Measurements from ENCODE around the gene WASHC4.

The WASHC4 gene

GRCh38 chr12:105071981-105072380 lies 35.5 kb upstream of the WASHC4 start:
- no CpG with 5 or more reads among the region's 3 CpGs for WGBS (ENCODE audit: extremely low coverage, insufficient coverage, low lambda C conversion rate)
- H3K27ac ChIP-seq (ENCODE audit: low read depth, low read length) = no peak overlapping the region
- DNase-seq = no peak
- no peak overlapping the region for H4K5ac ChIP-seq (ENCODE audit: low read length)
- H3K9ac ChIP-seq (ENCODE audit: low read length) = no peak overlapping the region
- no peak overlapping the region for H3K4me3 ChIP-seq (ENCODE audit: low read length)
- H3K27me3 ChIP-seq (ENCODE audit: insufficient read depth, low read length, poor library complexity) = no peaks in the 10 kb centered on the region
- H3K56ac ChIP-seq (ENCODE audit: low read length) = no peak overlapping the region
- H3K79me2 ChIP-seq (ENCODE audit: control insufficient read depth, insufficient read depth, low read length) = no peaks in the 10 kb centered on the region
- no peak overlapping the region for H2BK5ac ChIP-seq (ENCODE audit: low read length)
- no peak overlapping the region for H3K4ac ChIP-seq (ENCODE audit: low read depth, low read length)
- H3K23ac ChIP-seq (ENCODE audit: low read length) = no peak overlapping the region
- no peak overlapping the region for H2BK15ac ChIP-seq (replicated peaks; ENCODE audit: low read depth)
- no peak overlapping the region for H3K4me2 ChIP-seq (ENCODE audit: low read length)
- no peaks in the 10 kb centered on the region for H3K79me1 ChIP-seq (ENCODE audit: low read length)
- H3K4me1 ChIP-seq (ENCODE audit: control insufficient read depth, low read depth, low read length) = no peaks in the 10 kb centered on the region
- H3K18ac ChIP-seq (ENCODE audit: low read length) = no peak overlapping the region
- H2BK120ac ChIP-seq (ENCODE audit: low read depth, low read length) = no peak overlapping the region
- H3K36me3 ChIP-seq (ENCODE audit: control insufficient read depth, insufficient read depth, low read length) = no peaks in the 10 kb centered on the region
- H4K8ac ChIP-seq (ENCODE audit: low read depth, low read length) = no peak overlapping the region
- H2AK5ac ChIP-seq (ENCODE audit: low read length) = no peak overlapping the region

DNA sequence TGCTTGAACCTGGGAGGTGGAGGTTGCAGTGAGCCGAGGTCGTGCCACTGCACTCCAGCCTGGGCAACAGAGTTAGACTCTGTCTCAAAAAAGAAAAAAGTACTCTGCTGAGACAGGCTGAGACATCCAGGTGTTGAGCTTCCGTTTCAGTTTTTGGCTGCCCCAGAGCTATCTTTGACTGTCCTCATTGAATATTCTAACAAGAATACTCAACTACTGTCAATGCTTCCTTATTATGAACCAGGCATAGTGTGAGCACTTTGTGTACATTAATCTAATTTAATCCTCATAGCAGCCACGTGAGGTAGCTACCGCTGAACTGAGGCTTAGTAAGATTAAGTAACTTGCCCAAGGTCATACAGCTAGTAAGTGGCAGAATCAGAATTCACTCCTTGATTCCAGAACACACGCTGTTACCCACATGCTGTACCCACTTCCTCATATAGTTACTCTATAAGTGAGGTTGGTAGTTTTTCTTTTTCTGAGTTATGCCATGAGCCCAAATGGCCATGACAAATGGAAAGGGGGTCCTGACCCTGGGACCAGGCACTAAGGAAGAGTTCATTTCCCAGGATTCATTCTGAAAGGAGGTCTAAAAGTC lies 34.5 kb upstream of the WASHC4 start:
- H3K79me2 ChIP-seq (ENCODE audit: control insufficient read depth, insufficient read depth, low read length) = no peaks in the 10 kb centered on the region
- H3K56ac ChIP-seq (ENCODE audit: low read length) = no peak overlapping the region
- no peak overlapping the region for H3K4me3 ChIP-seq (ENCODE audit: low read length)
- no peak overlapping the region for H3K27ac ChIP-seq (ENCODE audit: low read depth, low read length)
- no peak overlapping the region for H3K4ac ChIP-seq (ENCODE audit: low read depth, low read length)
- no peak overlapping the region for H4K8ac ChIP-seq (ENCODE audit: low read depth, low read length)
- no peak overlapping the region for H3K18ac ChIP-seq (ENCODE audit: low read length)
- no peak for DNase-seq
- WGBS (ENCODE audit: extremely low coverage, insufficient coverage, low lambda C conversion rate) = no CpG with 5 or more reads among the region's 6 CpGs
- H2BK120ac ChIP-seq (ENCODE audit: low read depth, low read length) = no peak overlapping the region
- H3K27me3 ChIP-seq (ENCODE audit: insufficient read depth, low read length, poor library complexity) = no peaks in the 10 kb centered on the region
- no peaks in the 10 kb centered on the region for H3K4me1 ChIP-seq (ENCODE audit: control insufficient read depth, low read depth, low read length)
- no peak overlapping the region for H2BK5ac ChIP-seq (ENCODE audit: low read length)
- H3K36me3 ChIP-seq (ENCODE audit: control insufficient read depth, insufficient read depth, low read length) = no peaks in the 10 kb centered on the region
- H2AK5ac ChIP-seq (ENCODE audit: low read length) = no peak overlapping the region
- no peaks in the 10 kb centered on the region for H3K79me1 ChIP-seq (ENCODE audit: low read length)
- no peak overlapping the region for H3K23ac ChIP-seq (ENCODE audit: low read length)
- H3K4me2 ChIP-seq (ENCODE audit: low read length) = no peak overlapping the region
- no peak overlapping the region for H4K5ac ChIP-seq (ENCODE audit: low read length)
- H3K9ac ChIP-seq (ENCODE audit: low read length) = no peak overlapping the region
- H2BK15ac ChIP-seq (replicated peaks; ENCODE audit: low read depth) = no peak overlapping the region

DNA sequence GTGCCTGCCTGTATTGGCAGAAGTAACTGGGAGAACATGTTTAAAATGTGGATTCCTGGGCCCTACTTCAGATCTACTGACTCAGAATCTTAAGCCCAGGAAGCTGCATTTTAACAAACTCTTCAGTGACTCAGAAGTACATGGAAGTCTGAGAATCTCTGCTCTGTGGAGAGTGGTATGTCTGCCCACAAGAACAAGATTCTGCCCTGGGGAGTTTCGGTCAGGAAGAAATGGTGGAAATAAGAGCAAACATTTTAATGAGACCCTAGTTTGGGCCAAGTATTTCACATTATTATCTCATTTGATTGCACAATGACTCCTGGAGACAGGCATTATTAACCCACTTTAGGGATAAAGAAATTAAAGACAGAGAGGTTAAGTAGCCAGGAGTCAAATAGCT lies 31.4 kb upstream of the WASHC4 start:
- Histone ChIP-seq H3K27ac (ENCODE audit: low read depth, low read length) (no peak overlapping the region), H3K4ac (ENCODE audit: low read depth, low read length) (no peak overlapping the region), H3K4me1 (ENCODE audit: control insufficient read depth, low read depth, low read length) (no peaks in the 10 kb centered on the region), H2AK5ac (ENCODE audit: low read length) (no peak overlapping the region), H3K36me3 (ENCODE audit: control insufficient read depth, insufficient read depth, low read length) (no peaks in the 10 kb centered on the region), H3K18ac (ENCODE audit: low read length) (no peak overlapping the region), H2BK120ac (ENCODE audit: low read depth, low read length) (no peak overlapping the region), H2BK15ac (replicated peaks; ENCODE audit: low read depth) (no peak overlapping the region), H3K4me3 (ENCODE audit: low read length) (no peak overlapping the region), H3K27me3 (ENCODE audit: insufficient read depth, low read length, poor library complexity) (no peaks in the 10 kb centered on the region), H2BK5ac (ENCODE audit: low read length) (no peak overlapping the region), H3K9ac (ENCODE audit: low read length) (no peak overlapping the region), H3K79me1 (ENCODE audit: low read length) (no peaks in the 10 kb centered on the region), H3K56ac (ENCODE audit: low read length) (no peak overlapping the region), H3K79me2 (ENCODE audit: control insufficient read depth, insufficient read depth, low read length) (no peaks in the 10 kb centered on the region), H4K8ac (ENCODE audit: low read depth, low read length) (no peak overlapping the region), H3K23ac (ENCODE audit: low read length) (no peak overlapping the region), H3K4me2 (ENCODE audit: low read length) (no peak overlapping the region), H4K5ac (ENCODE audit: low read length) (no peak overlapping the region)
- DNase-seq = no peak
- WGBS (ENCODE audit: extremely low coverage, insufficient coverage, low lambda C conversion rate) = no CpG with 5 or more reads among the region's 1 CpG

DNA sequence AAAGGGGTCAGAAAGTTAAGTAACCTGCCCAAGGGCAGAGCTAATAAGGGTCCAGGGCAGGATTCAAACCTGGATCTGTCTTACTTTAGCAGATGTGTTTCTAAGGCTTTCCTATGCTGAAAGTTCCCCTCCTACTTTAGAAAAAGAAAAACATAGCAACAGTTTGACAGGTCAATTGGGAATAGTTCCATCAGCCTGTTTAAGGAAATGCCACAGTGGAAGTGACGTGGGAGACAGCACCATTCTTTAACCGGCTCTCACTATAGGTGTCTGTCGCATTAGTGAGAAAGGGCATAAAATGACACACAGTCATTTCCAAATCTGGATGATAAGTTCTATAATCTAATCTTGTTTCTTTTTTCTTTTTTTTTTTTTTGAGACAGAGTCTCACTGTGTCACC lies 30.6 kb upstream of the WASHC4 start:
- no peak overlapping the region for H3K4me2 ChIP-seq (ENCODE audit: low read length)
- no peaks in the 10 kb centered on the region for H3K36me3 ChIP-seq (ENCODE audit: control insufficient read depth, insufficient read depth, low read length)
- H2BK120ac ChIP-seq (ENCODE audit: low read depth, low read length) = no peak overlapping the region
- no CpG with 5 or more reads among the region's 3 CpGs for WGBS (ENCODE audit: extremely low coverage, insufficient coverage, low lambda C conversion rate)
- no peak overlapping the region for H4K8ac ChIP-seq (ENCODE audit: low read depth, low read length)
- H4K5ac ChIP-seq (ENCODE audit: low read length) = no peak overlapping the region
- no peak overlapping the region for H2BK15ac ChIP-seq (replicated peaks; ENCODE audit: low read depth)
- H3K9ac ChIP-seq (ENCODE audit: low read length) = no peak overlapping the region
- no peak overlapping the region for H3K23ac ChIP-seq (ENCODE audit: low read length)
- no peaks in the 10 kb centered on the region for H3K4me1 ChIP-seq (ENCODE audit: control insufficient read depth, low read depth, low read length)
- H3K4me3 ChIP-seq (ENCODE audit: low read length) = no peak overlapping the region
- no peak overlapping the region for H3K56ac ChIP-seq (ENCODE audit: low read length)
- H3K79me1 ChIP-seq (ENCODE audit: low read length) = no peaks in the 10 kb centered on the region
- H3K27me3 ChIP-seq (ENCODE audit: insufficient read depth, low read length, poor library complexity) = no peaks in the 10 kb centered on the region
- no peak overlapping the region for H2BK5ac ChIP-seq (ENCODE audit: low read length)
- no peak overlapping the region for H2AK5ac ChIP-seq (ENCODE audit: low read length)
- no peak for DNase-seq
- H3K4ac ChIP-seq (ENCODE audit: low read depth, low read length) = no peak overlapping the region
- H3K18ac ChIP-seq (ENCODE audit: low read length) = no peak overlapping the region
- no peaks in the 10 kb centered on the region for H3K79me2 ChIP-seq (ENCODE audit: control insufficient read depth, insufficient read depth, low read length)
- H3K27ac ChIP-seq (ENCODE audit: low read depth, low read length) = no peak overlapping the region

DNA sequence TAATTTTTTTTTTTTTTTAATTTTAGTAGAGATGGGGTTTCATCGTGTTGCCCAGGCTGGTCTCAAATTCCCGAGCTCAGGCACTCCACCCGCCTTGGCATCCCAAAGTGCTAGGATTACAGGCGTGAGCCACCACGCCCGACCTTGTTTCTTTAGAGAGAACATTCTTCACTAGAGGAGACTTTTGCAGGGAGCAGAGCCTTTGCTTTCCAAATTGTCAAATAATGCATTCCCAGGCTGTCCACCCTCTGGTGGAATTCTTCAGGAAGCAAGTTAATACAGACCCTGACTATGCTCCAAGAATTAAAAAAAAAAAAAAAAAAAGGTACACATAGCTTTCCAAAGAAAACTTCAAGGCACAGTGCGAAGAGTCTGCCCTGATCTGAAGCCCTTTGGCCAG lies 30.1 kb upstream of the WASHC4 start:
- no peak overlapping the region for H2AK5ac ChIP-seq (ENCODE audit: low read length)
- H3K79me1 ChIP-seq (ENCODE audit: low read length) = no peaks in the 10 kb centered on the region
- H3K4me3 ChIP-seq (ENCODE audit: low read length) = no peak overlapping the region
- H3K18ac ChIP-seq (ENCODE audit: low read length) = no peak overlapping the region
- no peaks in the 10 kb centered on the region for H3K79me2 ChIP-seq (ENCODE audit: control insufficient read depth, insufficient read depth, low read length)
- H3K56ac ChIP-seq (ENCODE audit: low read length) = no peak overlapping the region
- no peak overlapping the region for H2BK5ac ChIP-seq (ENCODE audit: low read length)
- H4K8ac ChIP-seq (ENCODE audit: low read depth, low read length) = no peak overlapping the region
- H3K9ac ChIP-seq (ENCODE audit: low read length) = no peak overlapping the region
- no peak overlapping the region for H2BK15ac ChIP-seq (replicated peaks; ENCODE audit: low read depth)
- H3K27me3 ChIP-seq (ENCODE audit: insufficient read depth, low read length, poor library complexity) = no peaks in the 10 kb centered on the region
- no peak overlapping the region for H2BK120ac ChIP-seq (ENCODE audit: low read depth, low read length)
- H3K4ac ChIP-seq (ENCODE audit: low read depth, low read length) = no peak overlapping the region
- WGBS (ENCODE audit: extremely low coverage, insufficient coverage, low lambda C conversion rate) = no CpG with 5 or more reads among the region's 7 CpGs
- no peak overlapping the region for H4K5ac ChIP-seq (ENCODE audit: low read length)
- no peaks in the 10 kb centered on the region for H3K4me1 ChIP-seq (ENCODE audit: control insufficient read depth, low read depth, low read length)
- no peak overlapping the region for H3K4me2 ChIP-seq (ENCODE audit: low read length)
- no peaks in the 10 kb centered on the region for H3K36me3 ChIP-seq (ENCODE audit: control insufficient read depth, insufficient read depth, low read length)
- no peak for DNase-seq
- H3K27ac ChIP-seq (ENCODE audit: low read depth, low read length) = no peak overlapping the region
- H3K23ac ChIP-seq (ENCODE audit: low read length) = no peak overlapping the region

Data from mesendoderm (in vitro differentiated cells).